ENCODE measurements around the gene FAM170B. TPM values are rescaled to one million over a fixed set of nuclear protein-coding genes. Genes with fewer than 3 reads are reported as not detected.

FAM170B gene
- total RNA-seq, 1 donor from 2014 or later = not detected

DNA sequence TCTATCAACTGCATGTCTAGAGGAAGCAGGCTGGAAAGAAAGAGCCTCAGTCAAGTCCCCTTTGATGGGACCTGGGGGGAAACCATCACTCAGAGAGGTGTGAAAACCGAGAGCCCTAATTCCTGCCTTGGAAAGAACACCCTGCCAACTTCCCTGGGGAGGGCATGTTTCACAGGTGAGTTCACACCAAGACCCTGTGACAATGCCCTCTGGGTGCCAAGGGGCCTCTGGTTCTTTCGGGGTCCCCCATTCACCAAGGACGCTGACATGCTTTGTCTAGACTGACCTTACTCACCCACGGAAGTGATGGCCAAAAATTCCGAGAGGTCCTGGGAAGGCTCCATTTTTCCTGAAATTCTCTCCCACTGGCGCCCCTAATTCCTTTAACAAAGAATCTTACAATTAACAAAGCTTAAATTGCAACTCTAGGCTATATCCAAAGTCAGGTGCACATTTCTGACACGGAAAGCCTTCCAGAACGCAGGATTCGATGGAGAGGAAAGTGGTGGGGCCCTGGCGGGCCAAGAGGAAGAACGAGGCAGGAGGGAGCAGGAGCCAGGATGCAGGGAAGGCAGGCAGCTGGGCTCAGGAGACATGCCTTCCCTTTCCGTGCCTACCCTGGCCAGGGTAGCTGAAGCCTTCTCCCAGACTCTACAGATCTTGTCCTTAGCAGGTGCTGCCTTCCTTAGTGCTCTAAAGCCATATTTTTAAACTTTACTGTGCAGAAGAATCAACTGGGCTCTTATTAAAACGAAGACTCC is 42.2 kb downstream of the FAM170B start:
- Histone ChIP-seq H2AFZ (replicated peaks) (no peak overlapping the region), H3F3A (ENCODE audit: low read depth) (no peaks in the 10 kb centered on the region), H3K9me3 (ENCODE audit: low read depth) (no peaks in the 10 kb centered on the region), H3K9ac (no peak overlapping the region), H3K27me3 (no peaks in the 10 kb centered on the region), H3K36me3 (no peaks in the 10 kb centered on the region), H3K4me1 (no peaks in the 10 kb centered on the region), H3K27ac (no peak overlapping the region), H3K4me2 (no peak overlapping the region), H4K20me1 (ENCODE audit: low read depth) (no peaks in the 10 kb centered on the region), H3K4me3 (no peak overlapping the region), H3K79me2 (ENCODE audit: low read depth) (no peaks in the 10 kb centered on the region)
- TF ChIP-seq, protein P1, sequence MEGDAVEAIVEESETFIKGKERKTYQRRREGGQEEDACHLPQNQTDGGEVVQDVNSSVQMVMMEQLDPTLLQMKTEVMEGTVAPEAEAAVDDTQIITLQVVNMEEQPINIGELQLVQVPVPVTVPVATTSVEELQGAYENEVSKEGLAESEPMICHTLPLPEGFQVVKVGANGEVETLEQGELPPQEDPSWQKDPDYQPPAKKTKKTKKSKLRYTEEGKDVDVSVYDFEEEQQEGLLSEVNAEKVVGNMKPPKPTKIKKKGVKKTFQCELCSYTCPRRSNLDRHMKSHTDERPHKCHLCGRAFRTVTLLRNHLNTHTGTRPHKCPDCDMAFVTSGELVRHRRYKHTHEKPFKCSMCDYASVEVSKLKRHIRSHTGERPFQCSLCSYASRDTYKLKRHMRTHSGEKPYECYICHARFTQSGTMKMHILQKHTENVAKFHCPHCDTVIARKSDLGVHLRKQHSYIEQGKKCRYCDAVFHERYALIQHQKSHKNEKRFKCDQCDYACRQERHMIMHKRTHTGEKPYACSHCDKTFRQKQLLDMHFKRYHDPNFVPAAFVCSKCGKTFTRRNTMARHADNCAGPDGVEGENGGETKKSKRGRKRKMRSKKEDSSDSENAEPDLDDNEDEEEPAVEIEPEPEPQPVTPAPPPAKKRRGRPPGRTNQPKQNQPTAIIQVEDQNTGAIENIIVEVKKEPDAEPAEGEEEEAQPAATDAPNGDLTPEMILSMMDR (IDR thresholded peaks at IDR 0.05) = no peak
- TF ChIP-seq EZH2phosphoT487 (IDR thresholded peaks at IDR 0.05) = no peak
- TF ChIP-seq EZH2 (IDR thresholded peaks at IDR 0.05) = no peak
- Mint-ChIP-seq H3K27me3 (ENCODE audit: insufficient read depth, low read depth) (peaks cover 4% of the 10 kb centered on the region), H3K4me1 (peaks cover 30% of the 10 kb centered on the region), H3K4me3 (no peak overlapping the region), H3K9me3 (peaks cover 15% of the 10 kb centered on the region), H3K27ac (no peak overlapping the region), H3K36me3 (no peaks in the 10 kb centered on the region)
- no peak for DNase-seq (ENCODE audit: low spot score)

DNA sequence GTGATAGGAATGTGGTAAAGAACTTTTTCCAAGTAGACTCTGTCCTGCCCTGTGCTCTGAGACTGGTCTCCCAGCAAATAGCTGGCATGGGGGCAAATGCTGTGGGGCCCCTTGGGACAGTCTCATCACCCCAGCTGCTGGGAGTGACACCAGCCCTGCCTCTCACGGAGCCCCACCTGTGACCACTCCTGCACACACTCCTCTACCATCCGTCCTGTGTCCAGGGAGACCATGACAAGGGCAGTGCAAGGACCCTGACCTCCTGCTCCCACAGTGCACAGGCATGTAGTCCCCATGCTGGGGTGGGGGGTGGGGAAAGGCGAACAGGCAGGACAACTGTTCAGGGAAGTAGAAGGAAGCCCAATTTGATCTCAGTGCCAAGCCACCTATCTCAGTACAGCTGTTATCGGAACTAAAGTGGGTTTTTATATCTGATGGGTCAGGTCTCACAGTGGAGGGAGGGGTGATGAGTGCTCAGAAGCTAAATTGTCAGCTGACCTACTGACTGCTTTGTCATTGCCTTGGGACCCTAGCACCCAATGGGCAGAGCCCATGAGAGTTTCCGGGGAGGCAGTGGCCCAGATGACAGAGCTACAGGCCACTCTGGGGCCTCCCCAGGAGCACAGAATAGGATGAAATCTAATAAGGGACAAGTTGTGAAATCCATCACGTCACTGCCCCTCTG is 43.0 kb downstream of the FAM170B start:
- TF ChIP-seq, protein P1 (IDR thresholded peaks at IDR 0.05) = no peak
- no peak for TF ChIP-seq EZH2 (IDR thresholded peaks at IDR 0.05)
- no peak for TF ChIP-seq EZH2phosphoT487 (IDR thresholded peaks at IDR 0.05)
- no peak overlapping the region for H3K4me3 Mint-ChIP-seq
- no peak overlapping the region for H2AFZ ChIP-seq (replicated peaks)
- H3K9ac ChIP-seq = no peak overlapping the region
- H3K4me2 ChIP-seq = no peak overlapping the region
- peaks cover 26% of the 10 kb centered on the region for H3K4me1 Mint-ChIP-seq
- peaks cover 3% of the 10 kb centered on the region for H3K36me3 Mint-ChIP-seq
- H3K27me3 Mint-ChIP-seq (ENCODE audit: insufficient read depth, low read depth) = peaks cover 7% of the 10 kb centered on the region
- no peaks in the 10 kb centered on the region for H3K9me3 ChIP-seq (ENCODE audit: low read depth)
- no peaks in the 10 kb centered on the region for H3K27me3 ChIP-seq
- DNase-seq (ENCODE audit: low spot score) = no peak
- H4K20me1 ChIP-seq (ENCODE audit: low read depth) = no peaks in the 10 kb centered on the region
- H3K27ac Mint-ChIP-seq = no peak overlapping the region
- no peak overlapping the region for H3K4me3 ChIP-seq
- no peaks in the 10 kb centered on the region for H3K79me2 ChIP-seq (ENCODE audit: low read depth)
- no peaks in the 10 kb centered on the region for H3K4me1 ChIP-seq
- no peaks in the 10 kb centered on the region for H3F3A ChIP-seq (ENCODE audit: low read depth)
- no peaks in the 10 kb centered on the region for H3K36me3 ChIP-seq
- no peak overlapping the region for H3K27ac ChIP-seq
- peaks cover 19% of the 10 kb centered on the region for H3K9me3 Mint-ChIP-seq

DNA sequence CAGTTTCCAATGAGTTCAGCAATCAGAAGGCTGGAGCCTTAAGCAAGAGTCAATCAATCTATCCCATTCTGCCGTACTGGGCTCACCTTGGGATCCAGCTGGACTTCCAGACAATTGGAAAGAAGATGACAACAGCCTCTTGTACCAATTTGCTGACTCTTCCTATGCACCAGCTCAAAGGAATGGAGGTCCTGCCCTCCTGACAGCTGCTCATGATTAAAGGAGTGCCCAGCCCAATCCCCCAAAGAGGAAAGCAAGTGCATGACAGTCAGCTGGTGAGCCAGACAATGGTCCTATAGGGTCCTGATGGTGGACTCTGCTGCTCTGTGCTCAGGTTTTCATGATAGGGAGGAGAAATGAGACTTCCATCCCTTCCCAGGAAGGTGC is 43.6 kb downstream of the FAM170B start:
- Mint-ChIP-seq H3K9me3 (peaks cover 23% of the 10 kb centered on the region), H3K4me3 (no peak overlapping the region), H3K27me3 (ENCODE audit: insufficient read depth, low read depth) (peaks cover 3% of the 10 kb centered on the region)

More for the DNA sequence above, 43.6 kb downstream of the FAM170B start:
- no peak overlapping the region for H3K4me3 ChIP-seq
- no peak overlapping the region for H3K9ac ChIP-seq
- no peak overlapping the region for H3K27ac ChIP-seq
- H3K9me3 ChIP-seq (ENCODE audit: low read depth) = no peaks in the 10 kb centered on the region
- TF ChIP-seq EZH2phosphoT487 (IDR thresholded peaks at IDR 0.05) (no peak), EZH2 (IDR thresholded peaks at IDR 0.05) (no peak)
- TF ChIP-seq, protein P1 (IDR thresholded peaks at IDR 0.05) = no peak
- no peaks in the 10 kb centered on the region for H3F3A ChIP-seq (ENCODE audit: low read depth)
- no peaks in the 10 kb centered on the region for H3K79me2 ChIP-seq (ENCODE audit: low read depth)
- no peak overlapping the region for H3K4me2 ChIP-seq
- no peak for DNase-seq (ENCODE audit: low spot score)
- H3K36me3 ChIP-seq = no peaks in the 10 kb centered on the region
- no peak overlapping the region for H2AFZ ChIP-seq (replicated peaks)
- Mint-ChIP-seq H3K36me3 (peaks cover 5% of the 10 kb centered on the region), H3K4me1 (peaks cover 21% of the 10 kb centered on the region), H3K27ac (no peak overlapping the region)
- no peaks in the 10 kb centered on the region for H4K20me1 ChIP-seq (ENCODE audit: low read depth)
- no peaks in the 10 kb centered on the region for H3K27me3 ChIP-seq
- H3K4me1 ChIP-seq = no peaks in the 10 kb centered on the region

Data from neural progenitor cell (in vitro differentiated cells).